ENCODE measurements around the gene MEGF11.

Gene MEGF11

GRCh38 chr15:66151809-66152208 lies 101.7 kb downstream of the MEGF11 start:
- no peaks in the 10 kb centered on the region for H3K4me1 ChIP-seq (ENCODE audit: insufficient read depth, insufficient read length)
- TF ChIP-seq YY1 (IDR thresholded peaks at IDR 0.05; ENCODE audit: insufficient read depth, insufficient read length) (no peak), ZNF274 (IDR thresholded peaks at IDR 0.05; ENCODE audit: low read depth, low read length) (no peak), SUZ12 (IDR thresholded peaks at IDR 0.05; ENCODE audit: extremely low read depth, insufficient read depth, insufficient read length) (no peak)
- H3K27me3 ChIP-seq (ENCODE audit: insufficient read depth, insufficient read length), result no peaks in the 10 kb centered on the region
- H3K4me3 ChIP-seq (ENCODE audit: insufficient read length, low read depth), result no peak overlapping the region
- H3K9me3 ChIP-seq (ENCODE audit: insufficient read depth, low read length), result no peaks in the 10 kb centered on the region
- no peak for DNase-seq (ENCODE audit: low read depth, low spot score)
- H3K9ac ChIP-seq (ENCODE audit: insufficient read length, low read depth), result no peak overlapping the region
- no peaks in the 10 kb centered on the region for H3K36me3 ChIP-seq (ENCODE audit: insufficient read depth, insufficient read length, low read length)

- Histone ChIP-seq H3K9ac (ENCODE audit: insufficient read length, low read depth) (no peak overlapping the region), H3K36me3 (ENCODE audit: insufficient read depth, insufficient read length, low read length) (no peaks in the 10 kb centered on the region)
These were observed 103.7 kb downstream of the MEGF11 start for GRCh38 chr15:66149871-66150270.

GRCh38 chr15:66148187-66148586 lies 105.4 kb downstream of the MEGF11 start:
- no peak for TF ChIP-seq YY1 (IDR thresholded peaks at IDR 0.05; ENCODE audit: insufficient read depth, insufficient read length)
- TF ChIP-seq SUZ12 (IDR thresholded peaks at IDR 0.05; ENCODE audit: extremely low read depth, insufficient read depth, insufficient read length), result no peak
- TF ChIP-seq ZNF274 (IDR thresholded peaks at IDR 0.05; ENCODE audit: low read depth, low read length), result no peak
- no peak overlapping the region for H3K9ac ChIP-seq (ENCODE audit: insufficient read length, low read depth)
- no peaks in the 10 kb centered on the region for H3K36me3 ChIP-seq (ENCODE audit: insufficient read depth, insufficient read length, low read length)
- H3K27me3 ChIP-seq (ENCODE audit: insufficient read depth, insufficient read length), result no peaks in the 10 kb centered on the region
- DNase-seq (ENCODE audit: low read depth, low spot score), result no peak
- H3K9me3 ChIP-seq (ENCODE audit: insufficient read depth, low read length), result no peaks in the 10 kb centered on the region
- H3K4me3 ChIP-seq (ENCODE audit: insufficient read length, low read depth), result no peak overlapping the region
- peaks cover 10% of the 10 kb centered on the region for H3K4me1 ChIP-seq (ENCODE audit: insufficient read depth, insufficient read length)

More at GRCh38 chr15:66149871-66150270, 103.7 kb downstream of the MEGF11 start:
- Histone ChIP-seq H3K4me1 (ENCODE audit: insufficient read depth, insufficient read length) (peaks cover 3% of the 10 kb centered on the region), H3K4me3 (ENCODE audit: insufficient read length, low read depth) (no peak overlapping the region), H3K27me3 (ENCODE audit: insufficient read depth, insufficient read length) (no peaks in the 10 kb centered on the region), H3K9me3 (ENCODE audit: insufficient read depth, low read length) (no peaks in the 10 kb centered on the region)
- TF ChIP-seq ZNF274 (IDR thresholded peaks at IDR 0.05; ENCODE audit: low read depth, low read length) (no peak), YY1 (IDR thresholded peaks at IDR 0.05; ENCODE audit: insufficient read depth, insufficient read length) (no peak), SUZ12 (IDR thresholded peaks at IDR 0.05; ENCODE audit: extremely low read depth, insufficient read depth, insufficient read length) (no peak)
- DNase-seq (ENCODE audit: low read depth, low spot score), result no peak

GRCh38 chr15:66147440-66147839 lies 106.1 kb downstream of the MEGF11 start:
- Histone ChIP-seq H3K9me3 (ENCODE audit: insufficient read depth, low read length) (no peaks in the 10 kb centered on the region), H3K9ac (ENCODE audit: insufficient read length, low read depth) (no peak overlapping the region), H3K36me3 (ENCODE audit: insufficient read depth, insufficient read length, low read length) (no peaks in the 10 kb centered on the region), H3K4me3 (ENCODE audit: insufficient read length, low read depth) (no peak overlapping the region), H3K4me1 (ENCODE audit: insufficient read depth, insufficient read length) (peaks cover 12% of the 10 kb centered on the region), H3K27me3 (ENCODE audit: insufficient read depth, insufficient read length) (no peaks in the 10 kb centered on the region)
- DNase-seq (ENCODE audit: low read depth, low spot score), result no peak
- no peak for TF ChIP-seq SUZ12 (IDR thresholded peaks at IDR 0.05; ENCODE audit: extremely low read depth, insufficient read depth, insufficient read length)
- no peak for TF ChIP-seq ZNF274 (IDR thresholded peaks at IDR 0.05; ENCODE audit: low read depth, low read length)
- TF ChIP-seq YY1 (IDR thresholded peaks at IDR 0.05; ENCODE audit: insufficient read depth, insufficient read length), result no peak

- no peaks in the 10 kb centered on the region for H3K27me3 ChIP-seq (ENCODE audit: insufficient read depth, insufficient read length)
- no peaks in the 10 kb centered on the region for H3K9me3 ChIP-seq (ENCODE audit: insufficient read depth, low read length)
- no peak overlapping the region for H3K4me3 ChIP-seq (ENCODE audit: insufficient read length, low read depth)
- no peak overlapping the region for H3K9ac ChIP-seq (ENCODE audit: insufficient read length, low read depth)
- no peak for DNase-seq (ENCODE audit: low read depth, low spot score)
- H3K36me3 ChIP-seq (ENCODE audit: insufficient read depth, insufficient read length, low read length), result no peaks in the 10 kb centered on the region
- TF ChIP-seq YY1 (IDR thresholded peaks at IDR 0.05; ENCODE audit: insufficient read depth, insufficient read length), result no peak
- TF ChIP-seq ZNF274 (IDR thresholded peaks at IDR 0.05; ENCODE audit: low read depth, low read length), result no peak
- TF ChIP-seq SUZ12 (IDR thresholded peaks at IDR 0.05; ENCODE audit: extremely low read depth, insufficient read depth, insufficient read length), result no peak
- peaks cover 12% of the 10 kb centered on the region for H3K4me1 ChIP-seq (ENCODE audit: insufficient read depth, insufficient read length)
These were observed 107.8 kb downstream of the MEGF11 start for GRCh38 chr15:66145726-66146182.

GRCh38 chr15:66144978-66145725 lies 108.4 kb downstream of the MEGF11 start:
- peaks cover 12% of the 10 kb centered on the region for H3K4me1 ChIP-seq (ENCODE audit: insufficient read depth, insufficient read length)
- DNase-seq (ENCODE audit: low read depth, low spot score), result no peak
- H3K36me3 ChIP-seq (ENCODE audit: insufficient read depth, insufficient read length, low read length), result no peaks in the 10 kb centered on the region
- H3K9ac ChIP-seq (ENCODE audit: insufficient read length, low read depth), result no peak overlapping the region
- TF ChIP-seq ZNF274 (IDR thresholded peaks at IDR 0.05; ENCODE audit: low read depth, low read length) (no peak), YY1 (IDR thresholded peaks at IDR 0.05; ENCODE audit: insufficient read depth, insufficient read length) (no peak), SUZ12 (IDR thresholded peaks at IDR 0.05; ENCODE audit: extremely low read depth, insufficient read depth, insufficient read length) (no peak)
- no peaks in the 10 kb centered on the region for H3K9me3 ChIP-seq (ENCODE audit: insufficient read depth, low read length)
- H3K27me3 ChIP-seq (ENCODE audit: insufficient read depth, insufficient read length), result no peaks in the 10 kb centered on the region
- H3K4me3 ChIP-seq (ENCODE audit: insufficient read length, low read depth), result no peak overlapping the region

GRCh38 chr15:66142285-66142684 lies 111.3 kb downstream of the MEGF11 start:
- H3K9me3 ChIP-seq (ENCODE audit: insufficient read depth, low read length), result no peaks in the 10 kb centered on the region
- no peak overlapping the region for H3K4me3 ChIP-seq (ENCODE audit: insufficient read length, low read depth)
- TF ChIP-seq SUZ12 (IDR thresholded peaks at IDR 0.05; ENCODE audit: extremely low read depth, insufficient read depth, insufficient read length) (no peak), ZNF274 (IDR thresholded peaks at IDR 0.05; ENCODE audit: low read depth, low read length) (no peak), YY1 (IDR thresholded peaks at IDR 0.05; ENCODE audit: insufficient read depth, insufficient read length) (no peak)
- no peak for DNase-seq (ENCODE audit: low read depth, low spot score)
- no peaks in the 10 kb centered on the region for H3K27me3 ChIP-seq (ENCODE audit: insufficient read depth, insufficient read length)
- peaks cover 12% of the 10 kb centered on the region for H3K4me1 ChIP-seq (ENCODE audit: insufficient read depth, insufficient read length)
- H3K36me3 ChIP-seq (ENCODE audit: insufficient read depth, insufficient read length, low read length), result no peaks in the 10 kb centered on the region
- H3K9ac ChIP-seq (ENCODE audit: insufficient read length, low read depth), result no peak overlapping the region
